Calu3 (cell line): Measurements from ENCODE around the gene SHFL. TPM values are rescaled to one million over a fixed set of nuclear protein-coding genes. Genes with fewer than 3 reads are reported as not detected.

Source experiments
- Bru-seq: library from RNA; stranded (reverse); fragments of 400-500 nt; gene quantifications from one replicate; lab custom pipeline; 2021; lab: Mats Ljungman, UMichigan
- BruChase-seq, 2 experiments: library from RNA; stranded (reverse); fragments of 400-500 nt; gene quantifications; one replicate each; lab custom pipeline; 2021; lab: Mats Ljungman, UMichigan
- BruUV-seq: library from RNA; stranded (reverse); fragments of 400-500 nt; replicated peaks from 2 replicates; lab custom pipeline; 2021; lab: Mats Ljungman, UMichigan
- CTCF ChIA-PET: fragments of 300-600 bp; sonication (Branson Sonifier 250); formaldehyde crosslinking; loops from one replicate; lab custom pipeline; 2022; ENCODE audit warnings: antibody characterized with exemption; lab: Charles Lee
- DNase-seq: peaks from one replicate; pipeline ENCODE4 v3.0.0; 2022
- H3K27ac Mint-ChIP-seq: one replicate; pipeline ENCODE4 v1.8.0; 2022; ENCODE audit warnings: mixed read lengths; ENCODE audit not compliant: unreplicated experiment
- H3K27me3 Mint-ChIP-seq: one replicate; pipeline ENCODE4 v1.8.0; 2022; ENCODE audit warnings: mixed read lengths; ENCODE audit not compliant: unreplicated experiment
- H3K36me3 Mint-ChIP-seq: one replicate; pipeline ENCODE4 v1.8.0; 2022; ENCODE audit warnings: mild to moderate bottlenecking, moderate library complexity, mixed read lengths; ENCODE audit not compliant: insufficient read depth, unreplicated experiment
- H3K4me1 Mint-ChIP-seq: one replicate; pipeline ENCODE4 v1.8.0; 2022; ENCODE audit warnings: mild to moderate bottlenecking, low read depth, mixed read lengths; ENCODE audit not compliant: unreplicated experiment
- H3K4me3 Mint-ChIP-seq: one replicate; pipeline ENCODE4 v1.8.0; 2022; ENCODE audit warnings: mild to moderate bottlenecking, low read depth, moderate library complexity, mixed read lengths; ENCODE audit not compliant: unreplicated experiment
- H3K9me3 Mint-ChIP-seq: one replicate; pipeline ENCODE4 v1.8.0; 2022; ENCODE audit warnings: low read depth, mixed read lengths; ENCODE audit not compliant: unreplicated experiment
- CTCF ChIP-seq: fragments of 200-600 bp; IDR thresholded peaks from one replicate; pipeline ENCODE4 v1.8.0; 2022; ENCODE audit warnings: antibody characterized with exemption; ENCODE audit not compliant: unreplicated experiment
- intact Hi-C: fragments of 100-400 bp; cut with micrococcal nuclease; formaldehyde crosslinking; loops from one replicate; pipeline ENCODE4 v1.10.0; 2022; ENCODE audit not compliant: unreplicated experiment
- long read RNA-seq: library from polyadenylated mRNA; stranded (forward); transcript quantifications from one replicate; pipeline ENCODE4 v2.0.0, GENCODE V29; 2022
- total RNA-seq: library from RNA; stranded (reverse); gene quantifications from 2 replicates; pipeline ENCODE4 v1.2.3, GENCODE V29; 2022

SHFL gene
- 37.3 and 61.5 TPM in 2 replicates for total RNA-seq
- percentile 66 among the genes with signal in this experiment for Bru-seq, nascent RNA
- BruChase-seq, experiment 1, labeled RNA remaining after a 6-hour chase, result percentile 78 among the genes with signal in this experiment
- BruChase-seq, experiment 2, labeled RNA remaining after a 2-hour chase, result percentile 67 among the genes with signal in this experiment
- long read RNA-seq, transcript C19orf66-201 (8 exons, 2,117 nt), result minor isoform, 6 of 64 reads
- long read RNA-seq, transcript C19orf66-204 (1 exons, 1,655 nt), result minor isoform, 14 of 64 reads
- long read RNA-seq, transcript C19orf66-203 (7 exons, 2,079 nt), result major isoform, 25 of 64 reads
- long read RNA-seq, partial matches to known transcripts, result 6 of 64 reads
- long read RNA-seq, other reads (novel, unspliced or antisense), result 12 of 64 reads

- H3K9me3 Mint-ChIP-seq, result no peaks in the 10 kb centered on the region
- H3K36me3 Mint-ChIP-seq, result peaks cover 20% of the 10 kb centered on the region
- CTCF ChIA-PET, result no interaction called here
- TF ChIP-seq CTCF, result no peak
- peak; percentile 73 for DNase-seq
- no peaks in the 10 kb centered on the region for H3K4me1 Mint-ChIP-seq
- peak within 1 kb of the TSS; percentile 75 for H3K4me3 Mint-ChIP-seq
- intact Hi-C loops, result no loop called here
- H3K27me3 Mint-ChIP-seq, result no peaks in the 10 kb centered on the region
- no TSS peak for BruUV-seq
- peak within 1 kb of the TSS; percentile 77 for H3K27ac Mint-ChIP-seq
Observed at GRCh38 chr19:10085641-10086590, at the start of gene SHFL. Gene SHFL (plus strand): TSS chr19:10086317. CDS start chr19:10086428, 111 bp downstream.

GRCh38 chr19:10036601-10037071, 49.5 kb upstream of the SHFL start:
- Mint-ChIP-seq H3K27me3 (peaks cover 24% of the 10 kb centered on the region), H3K9me3 (no peaks in the 10 kb centered on the region), H3K27ac (peak overlapping the region; percentile 47), H3K36me3 (peaks cover 25% of the 10 kb centered on the region), H3K4me1 (peaks cover 24% of the 10 kb centered on the region), H3K4me3 (no peak overlapping the region)
- CTCF ChIA-PET, result interaction anchor here (0.6 to 1.3 kb wide), 2 partner anchors 98 to 214 kb away, joined by 3 read pairs; no protein-coding TSS in a partner anchor
- no TSS peak for BruUV-seq
- intact Hi-C loops, result loop anchor here (5.0 kb wide), 1 partner anchor 36 kb away; no protein-coding TSS in a partner anchor
- DNase-seq, result peak; percentile 22
- TF ChIP-seq CTCF, result no peak

DNA sequence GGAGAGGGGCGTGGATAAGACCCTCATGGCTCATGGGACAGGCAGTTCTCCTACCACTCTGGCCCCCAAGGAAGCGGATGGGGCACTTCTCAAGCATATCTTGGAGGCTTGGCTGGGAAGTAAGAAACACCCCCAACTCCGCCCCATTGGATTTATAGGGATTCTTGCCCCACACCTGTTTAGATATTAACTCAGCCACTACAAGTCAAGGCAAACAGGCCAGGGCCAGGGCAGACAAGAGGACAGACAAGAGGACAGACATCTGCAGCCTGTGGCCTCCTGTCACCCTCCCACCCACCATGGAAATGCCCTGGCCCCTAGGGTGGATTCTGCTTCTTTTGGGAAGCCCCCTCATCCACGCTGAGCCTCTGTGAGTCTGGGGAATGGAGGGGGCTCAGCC, 48.8 kb upstream of the SHFL start:
- CTCF ChIA-PET, result interaction anchor here (0.8 to 1.3 kb wide), 3 partner anchors 8 to 213 kb away, joined by 3 read pairs; no protein-coding TSS in a partner anchor
- peaks cover 24% of the 10 kb centered on the region for H3K27me3 Mint-ChIP-seq
- peaks cover 25% of the 10 kb centered on the region for H3K36me3 Mint-ChIP-seq
- no peak for TF ChIP-seq CTCF
- no TSS peak for BruUV-seq
- peak; percentile 41 for DNase-seq
- peaks cover 19% of the 10 kb centered on the region for H3K4me1 Mint-ChIP-seq
- no peaks in the 10 kb centered on the region for H3K9me3 Mint-ChIP-seq
- H3K27ac Mint-ChIP-seq, result peak overlapping the region; percentile 52
- intact Hi-C loops, result loop anchor here (5.0 kb wide), 1 partner anchor 35 kb away; no protein-coding TSS in a partner anchor
- H3K4me3 Mint-ChIP-seq, result peak overlapping the region; percentile 21

DNA sequence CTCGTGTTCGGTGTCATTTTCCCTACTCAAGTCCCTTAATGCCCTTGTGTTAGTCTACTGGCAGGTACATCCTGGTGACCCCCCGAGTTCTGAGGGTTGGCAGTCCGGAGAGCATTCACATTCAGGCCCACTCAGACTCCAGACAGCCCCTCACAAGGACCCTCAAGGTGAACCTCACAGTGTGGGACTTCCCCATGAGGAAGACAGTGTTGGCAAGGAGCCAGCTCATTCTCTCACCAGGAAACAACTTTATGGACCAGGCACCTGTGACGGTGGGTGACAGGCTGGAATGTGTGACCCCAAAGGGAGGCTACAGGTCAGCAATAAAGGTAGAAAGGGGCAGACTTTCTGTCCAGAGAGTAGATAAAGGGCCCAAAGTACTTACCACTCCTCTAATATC, 48.3 kb upstream of the SHFL start:
- peaks cover 14% of the 10 kb centered on the region for H3K4me1 Mint-ChIP-seq
- CTCF ChIA-PET, result interaction anchor here (0.8 to 1.3 kb wide), 2 partner anchors 9 to 58 kb away, joined by 3 read pairs; no protein-coding TSS in a partner anchor
- peaks cover 23% of the 10 kb centered on the region for H3K36me3 Mint-ChIP-seq
- H3K9me3 Mint-ChIP-seq, result no peaks in the 10 kb centered on the region
- intact Hi-C loops, result loop anchor here (5.0 kb wide), 1 partner anchor 34 kb away; no protein-coding TSS in a partner anchor
- H3K27me3 Mint-ChIP-seq, result peaks cover 23% of the 10 kb centered on the region
- peak; percentile 43 for DNase-seq
- no TSS peak for BruUV-seq
- peak overlapping the region; percentile 52 for H3K27ac Mint-ChIP-seq
- H3K4me3 Mint-ChIP-seq, result peak overlapping the region; percentile 21
- TF ChIP-seq CTCF, result no peak
